Measurements from ENCODE around the gene KCNJ1.
A peak's percentile ranks its signal among the peaks of the same experiment; 100 is the strongest.

Gene KCNJ1

DNA sequence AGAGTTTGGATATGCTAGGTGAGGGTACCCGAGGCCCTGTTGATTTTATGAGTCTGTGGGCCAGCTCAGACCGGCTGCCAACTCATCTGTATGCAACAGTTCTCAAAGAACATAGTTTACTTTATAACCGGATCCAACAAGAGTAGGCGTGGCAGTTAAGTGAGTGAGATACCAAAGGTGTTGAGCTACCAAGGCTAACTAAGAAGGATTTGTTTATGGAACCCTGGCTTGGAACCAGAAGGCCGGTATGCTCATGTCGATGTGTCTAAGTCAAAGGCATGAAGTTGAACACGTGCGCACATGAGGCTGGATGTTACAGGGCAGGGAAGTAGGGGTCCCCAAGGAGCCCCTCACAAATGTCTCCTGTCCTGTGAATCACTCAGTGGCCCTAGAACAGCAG, at the start of gene KCNJ1:
Gene KCNJ1 (minus strand): TSS at position 20 of the 400 bp plus-strand sequence. CDS start 27,053 bp downstream, outside the sequence.
- no peak for DNase-seq (ENCODE audit: low read depth in 2 of 3, low spot score in 1 of 3)

DNA sequence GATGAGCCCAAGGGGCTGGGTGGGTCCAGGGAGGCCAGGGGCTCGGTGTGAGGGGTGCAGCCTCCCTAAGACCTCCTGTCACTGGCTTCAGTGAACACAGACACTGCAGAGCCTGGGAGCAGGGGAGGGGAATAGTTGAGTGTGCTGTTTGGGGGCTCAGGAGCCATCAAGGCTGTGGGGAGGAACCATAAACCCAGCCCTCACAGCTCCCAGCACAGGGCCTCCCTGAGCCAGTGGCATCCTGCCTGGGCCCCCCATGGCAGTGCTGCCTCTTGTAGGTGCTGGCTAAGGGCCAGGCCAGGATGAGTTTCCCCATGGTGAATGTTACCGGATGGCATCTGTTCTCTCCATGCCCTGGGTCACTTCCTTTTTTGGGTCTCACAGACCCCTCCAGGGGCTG, 49.6 kb upstream of the KCNJ1 start:
- DNase-seq (ENCODE audit: low read depth in 2 of 3, low spot score in 1 of 3) = no peak

- DNase-seq (ENCODE audit: low read depth in 2 of 3, low spot score in 1 of 3) = no peak
These were observed 49.0 kb upstream of the KCNJ1 start for GRCh38 chr11:128916037-128916572.

DNA sequence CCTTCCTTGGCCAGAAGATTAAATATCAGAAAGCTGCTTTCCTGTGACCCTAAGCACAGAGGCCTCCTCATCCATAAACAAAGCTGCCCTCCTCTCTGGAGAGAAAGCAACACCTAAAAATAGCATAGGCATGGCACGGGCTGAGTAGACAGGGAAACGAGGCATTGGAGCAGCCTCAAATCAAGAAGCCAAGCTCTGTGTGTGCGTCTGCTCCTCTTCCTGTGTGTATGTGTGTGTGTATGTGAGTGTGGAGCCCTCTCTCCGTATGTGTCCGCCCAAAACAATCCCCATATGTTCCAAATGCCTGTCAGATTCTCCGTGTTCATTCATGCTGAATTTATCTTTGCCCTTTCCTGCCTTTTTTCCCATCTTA, 48.0 kb upstream of the KCNJ1 start:
- no peak for DNase-seq (ENCODE audit: low read depth in 2 of 3, low spot score in 1 of 3)

DNA sequence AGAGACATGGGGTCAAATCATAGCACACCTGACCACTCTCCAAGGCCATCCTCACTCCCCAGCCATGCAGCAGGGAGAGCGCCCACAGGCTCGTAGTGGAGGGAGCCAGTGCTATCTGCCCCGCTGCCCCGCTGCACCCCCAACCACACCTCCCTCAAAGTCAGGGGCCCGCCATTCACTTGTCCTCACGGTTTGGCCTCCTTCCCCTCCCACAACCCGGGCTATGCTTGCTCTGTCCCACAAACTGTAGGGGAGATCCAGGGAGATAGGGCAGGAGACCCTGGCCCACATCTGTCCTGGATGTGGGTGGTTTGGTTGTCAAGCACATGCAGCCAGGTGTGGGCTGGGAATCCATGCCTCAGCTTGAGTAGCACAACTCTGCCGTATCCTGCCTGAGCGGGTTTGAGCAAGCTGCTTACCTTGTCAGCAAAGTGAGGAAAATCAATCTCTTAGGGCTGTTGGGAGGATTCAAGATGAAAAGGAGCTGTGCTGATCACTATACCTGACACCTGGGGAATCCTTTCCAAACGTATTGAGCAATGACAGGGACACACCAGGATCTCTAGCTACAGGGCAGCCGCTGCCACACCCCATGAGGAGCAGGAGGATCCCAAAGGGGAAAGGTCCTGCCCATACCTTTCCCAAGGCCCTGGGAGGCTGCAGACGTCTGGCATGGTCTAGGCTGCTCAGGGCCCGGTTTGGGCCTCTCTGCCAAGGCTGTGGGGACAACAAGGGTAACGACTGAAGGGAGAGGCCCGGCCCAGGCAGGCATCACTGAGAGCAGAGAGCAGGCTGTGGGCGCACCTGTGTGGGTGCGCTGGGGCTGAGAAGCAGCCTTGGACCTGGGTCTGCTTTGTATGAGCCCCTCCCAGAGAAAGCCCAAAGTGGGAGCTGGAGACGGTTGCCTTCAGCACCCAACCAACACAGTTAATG, 47.4 kb upstream of the KCNJ1 start:
- no peak for DNase-seq (ENCODE audit: low read depth in 2 of 3, low spot score in 1 of 3)

- DNase-seq (ENCODE audit: low read depth in 2 of 3, low spot score in 1 of 3) = no peak
These were observed 46.7 kb upstream of the KCNJ1 start for GRCh38 chr11:128913806-128914205.

GRCh38 chr11:128911701-128912100, 44.6 kb upstream of the KCNJ1 start:
- DNase-seq (ENCODE audit: low read depth in 2 of 3, low spot score in 1 of 3) = no peak

DNA sequence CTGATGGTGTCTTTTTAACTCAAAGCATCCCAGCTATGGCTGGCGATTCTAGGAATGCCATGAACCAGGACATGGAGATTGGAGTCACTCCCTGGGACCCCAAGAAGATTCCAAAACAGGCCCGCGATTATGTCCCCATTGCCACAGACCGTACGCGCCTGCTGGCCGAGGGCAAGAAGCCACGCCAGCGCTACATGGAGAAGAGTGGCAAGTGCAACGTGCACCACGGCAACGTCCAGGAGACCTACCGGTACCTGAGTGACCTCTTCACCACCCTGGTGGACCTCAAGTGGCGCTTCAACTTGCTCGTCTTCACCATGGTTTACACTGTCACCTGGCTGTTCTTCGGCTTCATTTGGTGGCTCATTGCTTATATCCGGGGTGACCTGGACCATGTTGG, 44.1 kb upstream of the KCNJ1 start:
- no peak for DNase-seq (ENCODE audit: low read depth in 2 of 3, low spot score in 1 of 3)

GRCh38 chr11:128910576-128910975, 43.5 kb upstream of the KCNJ1 start:
- DNase-seq (ENCODE audit: low read depth in 2 of 3, low spot score in 1 of 3) = no peak

GRCh38 chr11:128909438-128910125, 42.5 kb upstream of the KCNJ1 start:
- no peak for DNase-seq (ENCODE audit: low read depth in 2 of 3, low spot score in 1 of 3)

DNA sequence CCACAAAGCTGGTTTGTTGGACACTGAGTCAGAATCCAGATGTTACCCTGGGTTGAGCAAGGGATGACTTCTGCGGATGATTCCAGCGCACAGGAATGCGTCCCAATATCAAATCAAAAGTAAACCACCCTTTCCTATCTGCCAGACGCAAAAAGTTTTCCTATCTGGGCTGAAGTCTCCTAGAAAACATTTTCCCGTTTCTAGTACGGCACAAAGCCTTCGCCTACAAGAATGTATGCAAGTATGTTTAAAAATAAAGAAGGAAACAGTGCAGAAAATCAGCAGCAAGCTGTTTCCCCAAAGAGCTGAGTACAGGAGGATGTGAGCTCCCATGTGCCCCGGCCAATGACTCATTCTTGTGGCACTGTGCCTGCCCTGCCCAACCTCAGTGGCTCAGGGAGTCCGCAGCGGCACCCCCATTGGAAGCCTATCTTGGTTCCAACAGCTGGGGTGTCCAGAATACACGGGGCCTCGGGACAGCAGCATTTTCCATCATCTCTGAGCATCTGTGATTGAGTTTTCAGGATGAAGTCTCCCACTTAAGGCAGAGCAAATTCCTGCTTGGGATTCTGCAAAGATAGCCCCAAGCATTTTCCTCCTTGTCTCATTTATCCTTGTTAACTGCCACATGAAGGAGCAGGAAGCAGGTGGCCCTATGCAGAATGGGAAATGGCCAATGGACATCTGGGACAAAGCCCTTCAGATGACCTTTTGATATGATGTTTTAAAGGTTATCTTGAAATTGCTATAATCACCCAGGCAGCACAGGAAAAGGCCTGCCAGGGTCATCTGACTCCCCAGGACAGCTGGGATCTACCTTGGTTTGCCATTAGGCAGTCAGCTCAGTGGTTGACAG, 41.5 kb upstream of the KCNJ1 start:
- no peak for DNase-seq (ENCODE audit: low read depth in 2 of 3, low spot score in 1 of 3)

GRCh38 chr11:128907585-128907984, 40.5 kb upstream of the KCNJ1 start:
- no peak for DNase-seq (ENCODE audit: low read depth in 2 of 3, low spot score in 1 of 3)

GRCh38 chr11:128906185-128907050, 39.3 kb upstream of the KCNJ1 start:
- DNase-seq (ENCODE audit: low read depth in 2 of 3, low spot score in 1 of 3) = no peak

GRCh38 chr11:128905345-128906184, 38.5 kb upstream of the KCNJ1 start:
- DNase-seq (ENCODE audit: low read depth in 2 of 3, low spot score in 1 of 3) = peak in 2 of 3 donors; percentile 21 to 38

- no peak for DNase-seq (ENCODE audit: low read depth in 2 of 3, low spot score in 1 of 3)
These were observed 37.7 kb upstream of the KCNJ1 start for GRCh38 chr11:128904656-128905344.

DNA sequence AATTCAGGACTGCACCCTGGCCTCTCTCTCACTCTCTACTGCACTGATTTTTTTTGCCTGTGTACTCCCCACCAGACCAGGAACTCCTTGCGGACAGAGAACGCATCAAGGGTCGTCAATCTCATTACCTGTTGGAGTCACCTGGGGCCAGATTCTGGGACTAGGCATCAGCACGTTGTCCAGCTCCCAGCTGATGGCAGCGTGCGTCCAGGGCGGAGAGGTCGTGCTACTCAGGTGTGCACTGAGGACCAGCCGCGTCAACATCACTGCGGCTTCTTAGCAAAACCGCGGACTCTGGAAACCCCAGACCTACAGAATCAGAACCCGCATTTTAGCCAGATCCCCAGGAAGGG, 37.2 kb upstream of the KCNJ1 start:
- DNase-seq (ENCODE audit: low read depth in 2 of 3, low spot score in 1 of 3) = no peak

GRCh38 chr11:128903248-128904061, 36.4 kb upstream of the KCNJ1 start:
- DNase-seq (ENCODE audit: low read depth in 2 of 3, low spot score in 1 of 3) = no peak

- no peak for DNase-seq (ENCODE audit: low read depth in 2 of 3, low spot score in 1 of 3)
These were observed 35.5 kb upstream of the KCNJ1 start for GRCh38 chr11:128902515-128903066.
